AG08395 (cell line): Measurements from ENCODE around the gene PSMB11.
"Not testable (repeated sequence)": the region's sequence is repeated elsewhere in the genome, so short reads cannot be mapped to it uniquely, and the experiment has no call there.

Experiments
- DNase-seq: peaks from one replicate; pipeline ENCODE4 v3.0.0; 2012; ENCODE audit warnings: mixed read lengths, low spot score

The PSMB11 gene

DNA sequence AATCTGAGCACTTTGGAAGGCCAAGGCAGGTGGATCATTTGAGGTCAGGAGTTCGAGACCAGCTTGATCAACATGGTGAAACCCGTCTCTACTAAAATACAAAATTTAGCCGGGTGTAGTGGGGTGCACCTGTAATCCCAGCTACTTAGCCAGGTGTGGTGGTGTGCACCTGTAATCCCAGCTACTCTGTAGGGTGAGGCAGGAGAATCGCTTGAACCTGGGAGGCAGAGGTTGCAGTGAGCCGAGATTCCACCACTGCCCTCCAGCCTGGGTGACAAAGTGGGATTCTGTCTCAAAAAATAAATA is 28.3 kb upstream of the PSMB11 start:
- not testable (repeated sequence) for DNase-seq

GRCh38 chr14:23015618-23016017 is 26.4 kb upstream of the PSMB11 start:
- DNase-seq, result no peak

DNA sequence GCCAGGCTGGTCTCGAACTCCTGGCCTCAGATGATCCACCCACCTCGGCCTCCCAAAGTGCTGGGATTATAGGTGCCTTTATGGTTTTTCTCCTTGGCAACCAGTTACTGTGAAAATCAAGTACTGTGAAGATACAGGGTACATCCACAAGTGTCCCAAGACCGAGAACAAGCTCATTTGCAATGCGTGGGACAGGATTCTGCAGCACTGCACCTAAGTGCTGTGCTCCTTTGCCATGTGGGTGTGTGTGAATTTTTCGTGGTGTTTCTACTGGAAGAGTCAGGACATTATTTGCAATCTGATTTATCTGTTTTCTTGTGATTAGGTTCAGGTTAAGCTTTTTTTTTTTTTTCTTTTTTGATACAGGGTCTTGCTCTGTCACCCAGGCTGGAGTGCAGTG is 24.9 kb upstream of the PSMB11 start:
- no peak for DNase-seq

DNA sequence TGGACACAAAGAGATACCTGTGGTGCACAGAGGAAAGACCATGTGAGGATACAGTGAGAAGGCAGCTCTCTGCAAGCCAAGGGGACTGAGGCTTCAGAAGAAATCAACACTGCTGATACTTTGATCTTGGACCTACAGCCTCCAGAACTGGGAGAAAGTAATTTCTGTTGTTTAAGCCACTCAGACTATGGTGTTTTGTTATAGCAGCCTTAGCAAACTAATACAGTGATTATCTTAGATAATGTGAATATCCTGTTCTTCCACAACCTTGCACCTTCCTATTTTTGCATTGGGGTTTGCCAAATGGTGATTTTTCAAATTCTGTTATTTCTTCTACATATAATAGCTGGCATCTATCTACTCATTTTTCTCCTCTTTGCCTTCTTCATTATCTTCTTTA is 23.9 kb upstream of the PSMB11 start:
- DNase-seq, result no peak

DNA sequence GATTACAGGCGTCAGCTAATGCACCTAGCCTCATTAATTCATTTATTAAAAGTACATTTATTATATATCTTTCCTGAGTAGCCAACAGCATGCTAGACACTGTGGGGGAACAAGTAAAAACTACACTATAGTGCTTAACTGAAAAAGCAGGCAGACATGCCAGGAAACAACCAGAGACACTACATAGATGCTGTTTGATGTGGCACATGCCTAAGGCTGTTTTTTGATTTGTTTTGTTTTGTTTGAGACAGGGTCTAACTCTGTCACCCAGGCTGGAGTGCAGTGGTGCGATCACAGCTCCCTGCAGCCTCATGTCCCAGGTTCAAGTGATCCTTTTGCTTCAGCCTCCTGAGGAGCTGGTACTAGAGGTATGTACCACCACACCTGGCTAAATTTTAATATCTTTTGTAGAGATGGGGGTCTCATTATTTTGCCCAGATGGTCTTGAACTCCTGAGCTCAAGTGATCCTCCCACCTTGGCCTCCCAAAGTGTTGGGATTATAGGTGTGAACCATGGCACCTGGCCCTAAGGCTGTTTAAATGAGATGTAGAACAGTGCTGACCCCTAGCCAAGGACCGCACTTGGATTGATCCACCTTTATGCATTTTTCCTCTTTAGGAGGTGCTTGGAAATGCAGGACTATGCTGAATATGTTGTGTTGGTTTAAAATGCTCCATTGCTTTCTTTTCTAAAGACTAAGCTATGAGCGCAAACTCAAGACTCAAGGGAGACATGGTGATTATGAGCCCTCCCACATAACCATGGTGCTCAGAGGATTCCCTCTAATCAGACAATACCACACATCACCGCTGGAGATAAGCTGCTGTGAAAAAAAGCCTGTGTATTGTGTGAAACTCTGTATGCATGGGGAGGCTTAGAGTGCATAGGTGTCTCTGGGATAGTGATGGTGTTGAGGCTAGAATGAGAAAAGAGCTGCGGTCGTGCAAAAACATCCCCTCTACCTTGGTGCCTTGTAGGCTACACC is 21.6 kb upstream of the PSMB11 start:
- DNase-seq, result no peak

DNA sequence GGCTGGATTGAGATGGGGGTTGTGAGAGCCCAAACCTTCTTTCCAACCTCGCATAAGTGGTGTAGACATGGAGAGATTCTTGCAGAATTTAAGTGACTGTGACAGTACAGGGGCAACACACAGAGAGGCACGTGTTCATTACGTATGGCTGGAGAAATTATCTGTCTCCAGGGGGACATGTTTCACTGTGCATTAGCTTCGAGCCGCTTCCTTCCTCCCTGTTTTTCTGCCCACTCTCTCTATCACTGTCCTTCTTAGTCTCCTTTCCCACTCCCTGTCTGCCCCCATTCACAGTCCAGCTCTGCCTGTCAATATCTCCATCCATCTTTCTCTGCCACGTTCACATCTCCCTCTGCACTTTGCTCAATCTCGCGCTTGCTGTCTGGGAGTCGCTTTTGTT is 20.6 kb upstream of the PSMB11 start:
- DNase-seq, result no peak

DNA sequence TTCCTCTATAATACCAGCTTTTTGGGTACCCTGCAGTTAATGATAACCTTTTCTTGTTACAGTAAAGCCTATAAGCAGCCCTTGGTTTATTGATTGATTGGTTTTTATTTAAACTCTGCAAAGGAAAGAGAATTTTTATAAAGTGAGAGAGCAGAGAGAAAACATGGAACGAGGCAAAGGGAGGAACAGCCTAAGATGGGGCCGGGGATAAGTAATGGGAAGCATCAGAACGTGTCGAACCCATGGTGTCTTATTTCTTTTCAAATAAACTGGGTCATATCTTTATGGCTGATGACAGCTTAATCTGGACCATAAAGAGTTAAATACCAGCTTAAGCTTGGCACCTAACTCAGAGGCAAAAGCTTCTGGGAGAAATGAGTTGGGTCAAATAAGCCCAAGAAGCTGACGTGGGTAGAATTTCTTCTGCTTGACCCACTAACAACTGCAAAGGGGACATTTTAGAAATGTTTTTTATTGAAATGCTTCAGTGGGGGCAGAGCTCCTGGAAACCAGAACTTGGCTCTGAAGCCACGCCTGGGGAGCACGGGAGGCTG is 20.0 kb upstream of the PSMB11 start:
- DNase-seq, result no peak

GRCh38 chr14:23023022-23023794 is 18.8 kb upstream of the PSMB11 start:
- DNase-seq, result no peak

- no peak for DNase-seq
Measured at GRCh38 chr14:23023795-23024152, 18.2 kb upstream of the PSMB11 start.

DNA sequence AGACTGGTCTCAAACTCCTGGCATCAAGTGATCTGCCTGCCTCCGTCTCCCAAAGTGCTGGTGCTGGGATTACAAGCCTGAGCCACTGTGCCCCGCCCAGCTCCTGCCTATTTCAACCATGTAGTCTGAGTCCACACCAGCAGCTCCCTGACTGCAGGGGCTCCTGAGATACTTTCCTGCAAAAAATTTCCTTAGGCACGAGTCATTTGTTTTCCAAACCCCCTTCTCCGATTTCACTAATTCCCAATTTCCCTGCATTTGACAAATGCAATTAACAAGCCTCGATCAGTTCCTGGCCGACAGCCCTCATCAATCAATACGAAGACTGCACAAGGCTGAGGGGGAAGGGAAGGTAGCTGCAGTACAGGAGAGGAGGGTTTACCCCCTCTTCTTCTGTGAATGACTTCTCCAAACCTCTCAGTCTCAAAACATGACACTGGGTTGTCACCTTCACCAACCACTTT is 17.4 kb upstream of the PSMB11 start:
- no peak for DNase-seq

GRCh38 chr14:23025151-23025814 is 16.7 kb upstream of the PSMB11 start:
- DNase-seq, result no peak

DNA sequence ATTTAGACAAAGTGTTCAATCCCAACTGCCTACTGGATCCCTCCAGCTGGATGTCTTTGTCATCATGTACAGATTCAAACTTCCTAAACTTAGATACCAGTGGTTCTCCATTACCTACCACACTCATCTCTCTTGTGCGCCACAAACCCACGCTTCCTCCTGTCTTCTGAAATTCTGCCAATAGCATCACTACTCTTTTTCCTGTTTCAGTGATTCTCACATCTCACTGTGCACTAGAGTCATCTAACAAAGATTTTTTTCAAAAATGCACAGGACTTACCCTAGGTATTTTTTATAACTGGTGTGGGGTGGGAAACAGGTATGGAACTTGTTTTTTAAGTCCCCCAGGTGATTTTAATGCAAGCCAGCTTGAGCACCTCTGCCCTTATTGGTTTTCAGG is 13.2 kb upstream of the PSMB11 start:
- no peak for DNase-seq

DNA sequence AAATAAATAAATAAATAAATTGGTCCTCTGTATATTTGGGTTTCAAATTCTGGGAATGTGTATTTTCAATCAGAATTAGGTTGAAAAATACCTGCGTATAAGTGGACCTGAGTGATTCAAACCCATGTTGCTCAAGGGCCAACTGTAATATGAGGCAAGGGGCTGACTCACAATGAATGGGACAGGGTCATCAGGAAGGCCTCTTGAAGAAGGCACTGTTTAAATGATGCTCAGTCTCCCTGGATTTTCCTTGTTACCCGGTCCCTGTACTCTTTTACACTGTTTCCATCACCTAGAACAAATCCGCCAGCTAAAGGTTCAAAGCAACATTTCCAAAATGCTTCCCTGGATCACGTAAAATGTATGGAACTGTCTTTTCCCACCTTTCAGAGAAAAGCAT is 11.1 kb upstream of the PSMB11 start:
- DNase-seq, result no peak

GRCh38 chr14:23033251-23033727 is 8.7 kb upstream of the PSMB11 start:
- DNase-seq, result no peak

DNA sequence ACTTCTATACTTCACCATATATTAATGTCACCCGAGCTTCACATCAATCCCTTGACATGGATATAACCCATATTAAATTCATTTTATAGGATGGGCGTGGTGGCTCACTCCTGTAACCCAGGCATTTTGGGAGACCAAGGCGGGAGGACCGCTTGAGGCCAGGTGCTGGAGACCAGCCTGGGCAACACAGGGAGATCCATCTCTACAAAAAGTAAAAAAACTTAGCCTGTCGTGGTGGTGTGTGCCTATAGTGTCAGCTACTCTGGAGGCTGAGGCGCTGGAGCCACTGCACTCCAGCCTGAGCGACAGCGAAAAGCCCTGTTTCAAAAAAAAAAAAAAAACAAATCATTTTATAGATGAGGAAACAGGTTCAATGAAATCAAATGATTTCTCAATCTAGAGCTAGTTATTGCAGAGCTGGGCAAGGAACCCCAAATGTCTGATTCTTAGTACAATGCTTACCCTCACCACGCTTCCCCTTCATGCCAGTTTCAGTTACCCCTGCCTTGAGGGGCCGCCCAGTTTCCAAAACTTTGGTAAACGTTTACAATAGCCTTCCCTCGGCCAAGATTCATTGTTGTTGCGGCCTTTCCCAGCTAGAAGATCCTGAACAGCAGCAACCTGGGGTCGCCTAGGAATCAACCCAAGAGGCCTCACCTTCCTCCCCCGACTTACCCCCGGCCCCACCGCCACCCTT is 8.1 kb upstream of the PSMB11 start:
- DNase-seq, result no peak

DNA sequence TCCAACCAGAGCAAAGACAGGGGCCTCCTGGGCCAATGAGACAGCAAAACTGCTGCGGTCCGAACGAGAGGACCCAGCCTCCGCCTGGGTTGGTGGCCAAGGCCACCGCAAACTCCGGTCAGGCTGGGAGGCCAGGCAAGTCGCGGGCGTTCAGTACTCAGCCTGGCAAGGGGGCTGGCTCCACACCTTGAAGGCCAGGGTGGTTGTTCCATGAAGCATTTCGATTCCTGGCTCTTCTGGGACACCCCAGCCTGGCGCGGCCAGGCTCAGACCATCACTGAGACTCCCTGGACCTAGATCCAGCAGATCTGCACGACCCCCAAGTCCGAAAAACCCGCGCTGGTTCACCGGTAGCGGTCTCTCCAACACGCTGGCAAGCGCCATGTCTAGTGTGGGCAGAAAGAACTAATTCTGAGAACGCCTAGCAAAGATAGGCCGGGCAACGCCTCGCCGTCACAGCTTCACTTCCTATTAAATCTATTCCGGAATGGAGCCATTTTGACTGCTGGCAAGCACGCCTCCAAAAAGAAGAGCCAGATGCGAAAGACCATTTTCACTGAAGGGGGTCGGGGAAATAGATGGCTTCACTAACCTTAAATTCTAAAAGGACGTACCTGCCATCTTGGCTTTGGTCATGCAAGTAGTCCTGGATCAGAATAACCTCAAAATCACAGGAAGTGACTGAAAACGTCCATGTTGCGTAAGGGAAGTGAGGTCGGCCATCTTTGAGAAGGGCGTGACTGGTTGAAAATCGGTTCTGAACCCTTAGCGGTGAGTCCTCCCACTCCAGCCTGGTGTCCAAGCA is 7.3 kb upstream of the PSMB11 start, which contains the start of gene PSMB5:
TSS of gene PSMB5 (minus strand) at position 403 of the 805 bp plus-strand sequence. CDS start at position 384, 19 bp downstream.
- peak; percentile 96 for DNase-seq

DNA sequence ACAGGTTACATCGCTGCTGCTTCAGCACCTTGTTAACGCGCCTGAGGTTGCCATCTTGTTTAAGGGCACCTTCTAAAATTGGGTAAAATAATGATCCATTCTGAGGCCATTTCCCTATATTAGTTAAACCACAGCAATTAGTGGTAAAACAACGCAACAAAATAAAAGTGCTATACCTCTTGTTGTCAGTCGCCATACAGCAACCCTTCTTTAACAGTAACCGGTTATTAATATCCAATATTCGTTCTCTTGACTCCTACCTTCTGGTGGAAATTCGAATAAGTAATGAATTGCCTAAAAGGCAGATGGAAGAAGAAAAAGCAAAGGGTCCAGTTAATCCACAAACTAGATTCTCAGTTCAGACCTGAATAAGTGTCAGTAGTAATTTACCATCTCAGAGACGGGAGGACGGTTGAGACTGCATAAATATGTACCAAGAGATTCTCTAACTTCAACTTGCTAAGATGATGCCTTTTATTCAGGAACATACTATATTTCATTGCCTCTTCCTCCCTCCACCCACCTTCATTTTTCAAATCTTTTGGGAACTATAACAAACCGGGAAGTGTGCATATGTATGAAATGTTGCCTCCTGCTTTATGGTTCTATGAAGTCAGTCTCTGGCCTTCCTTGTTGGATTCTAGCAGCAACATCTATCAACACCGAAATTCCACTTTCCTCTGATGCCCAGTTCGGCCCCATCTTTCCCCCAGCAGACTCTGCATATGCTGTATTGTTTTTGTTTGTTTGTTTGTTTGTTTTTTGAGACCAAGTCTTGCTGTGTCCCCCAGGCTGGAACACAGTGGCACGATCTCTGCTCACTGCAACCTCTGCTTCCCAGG is 6.5 kb upstream of the PSMB11 start:
- no peak for DNase-seq

GRCh38 chr14:23040100-23040499 is 1.9 kb upstream of the PSMB11 start:
- DNase-seq, result no peak

DNA sequence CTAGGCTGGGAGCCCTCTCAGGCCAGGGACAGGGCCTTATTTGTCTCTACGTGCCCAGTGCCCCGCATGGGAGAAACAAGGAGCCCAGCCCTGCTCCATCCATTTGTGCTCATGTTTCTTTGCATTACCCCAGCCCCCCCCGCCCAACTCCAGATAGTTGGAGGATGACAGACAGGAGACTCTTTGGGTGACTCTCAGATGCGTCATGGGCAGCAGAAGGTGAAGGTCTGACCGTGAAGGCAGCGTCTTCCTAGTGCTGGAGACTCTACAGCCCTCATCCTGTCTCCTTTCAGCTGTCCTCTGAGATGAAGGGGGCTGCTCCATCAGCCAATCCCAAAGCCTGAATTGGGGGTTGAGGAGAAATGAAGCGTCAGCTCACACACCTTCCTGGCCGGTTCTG is 283 bp upstream of the PSMB11 start:
- DNase-seq, result peak; percentile 21

GRCh38 chr14:23043145-23043544 is 1.1 kb downstream of the PSMB11 start:
- no peak for DNase-seq
